Tibial nerve (tissue), 3 donors: ENCODE results near the gene NBPF19.
"Not testable (repeated sequence)": the region's sequence is repeated elsewhere in the genome, so short reads cannot be mapped to it uniquely, and the experiment has no call there.

ENCODE experiments used
- EP300 ChIP-seq, 2 donors: sonication (generic); formaldehyde crosslinking; IDR thresholded peaks; one replicate each; pipeline ENCODE4 v1.6.1; 2017; ENCODE audit warnings: antibody characterized with exemption in 2 of 2, mild to moderate bottlenecking in 1 of 2
- POLR2A ChIP-seq, 2 donors: fragments of 450-650 bp; IDR thresholded peaks; one replicate each; pipeline ENCODE4 v1.6.1; 2017; ENCODE audit warnings: antibody characterized with exemption in 2 of 2, mild to moderate bottlenecking in 2 of 2, moderate library complexity in 2 of 2

DNA sequence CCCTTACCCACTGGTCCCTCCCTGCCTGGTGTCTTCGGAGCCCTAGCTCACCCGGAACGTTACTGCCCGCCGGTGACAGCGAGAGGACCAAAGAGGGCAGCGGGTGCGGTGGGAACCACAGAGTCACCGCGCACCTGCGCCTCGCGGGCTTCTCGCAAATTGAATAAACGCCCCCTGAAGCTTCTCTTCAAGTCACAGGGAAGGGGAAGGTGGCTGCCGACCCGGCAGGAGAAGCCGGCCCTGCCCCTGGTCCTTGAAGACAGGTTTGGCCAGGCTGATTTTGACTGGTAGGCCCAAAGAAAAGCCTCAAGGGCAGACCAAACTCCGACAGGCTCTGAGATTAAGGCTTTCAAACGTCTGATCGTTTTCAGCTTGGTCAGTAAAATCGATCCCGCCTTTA lies 87.0 kb downstream of the NBPF19 start:
- TF ChIP-seq EP300, POLR2A (IDR thresholded peaks at IDR 0.05): not testable (repeated sequence)
